ENCODE results near the gene MAP6. TPM values are rescaled to one million over a fixed set of nuclear protein-coding genes. Genes with fewer than 3 reads are reported as not detected.

Gene MAP6
- total RNA-seq, 1 donor from 2014 or later: 30.5 TPM

DNA sequence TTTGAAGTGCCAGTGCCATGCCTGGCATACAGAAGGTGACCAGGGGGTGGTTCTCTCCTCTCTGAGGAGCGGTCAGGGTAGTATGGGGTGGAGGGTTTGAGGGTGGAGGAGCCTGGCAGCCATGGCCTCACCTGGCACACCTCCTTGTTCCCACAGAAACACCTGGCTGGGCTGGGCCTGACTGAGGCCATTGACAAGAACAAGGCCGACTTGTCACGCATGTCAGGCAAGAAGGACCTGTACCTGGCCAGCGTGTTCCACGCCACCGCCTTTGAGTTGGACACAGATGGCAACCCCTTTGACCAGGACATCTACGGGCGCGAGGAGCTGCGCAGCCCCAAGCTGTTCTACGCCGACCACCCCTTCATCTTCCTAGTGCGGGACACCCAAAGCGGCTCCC lies 97.2 kb downstream of the MAP6 start:
- H3K27ac Mint-ChIP-seq: no peak overlapping the region
- H3K4me1 Mint-ChIP-seq (ENCODE audit: unreplicated experiment): peaks cover 5% of the 10 kb centered on the region
- H3K9me3 Mint-ChIP-seq: no peaks in the 10 kb centered on the region
- no peaks in the 10 kb centered on the region for H3K27me3 Mint-ChIP-seq
- TF ChIP-seq, protein P1, sequence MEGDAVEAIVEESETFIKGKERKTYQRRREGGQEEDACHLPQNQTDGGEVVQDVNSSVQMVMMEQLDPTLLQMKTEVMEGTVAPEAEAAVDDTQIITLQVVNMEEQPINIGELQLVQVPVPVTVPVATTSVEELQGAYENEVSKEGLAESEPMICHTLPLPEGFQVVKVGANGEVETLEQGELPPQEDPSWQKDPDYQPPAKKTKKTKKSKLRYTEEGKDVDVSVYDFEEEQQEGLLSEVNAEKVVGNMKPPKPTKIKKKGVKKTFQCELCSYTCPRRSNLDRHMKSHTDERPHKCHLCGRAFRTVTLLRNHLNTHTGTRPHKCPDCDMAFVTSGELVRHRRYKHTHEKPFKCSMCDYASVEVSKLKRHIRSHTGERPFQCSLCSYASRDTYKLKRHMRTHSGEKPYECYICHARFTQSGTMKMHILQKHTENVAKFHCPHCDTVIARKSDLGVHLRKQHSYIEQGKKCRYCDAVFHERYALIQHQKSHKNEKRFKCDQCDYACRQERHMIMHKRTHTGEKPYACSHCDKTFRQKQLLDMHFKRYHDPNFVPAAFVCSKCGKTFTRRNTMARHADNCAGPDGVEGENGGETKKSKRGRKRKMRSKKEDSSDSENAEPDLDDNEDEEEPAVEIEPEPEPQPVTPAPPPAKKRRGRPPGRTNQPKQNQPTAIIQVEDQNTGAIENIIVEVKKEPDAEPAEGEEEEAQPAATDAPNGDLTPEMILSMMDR (conservative IDR thresholded peaks at IDR 0.05): no peak
- H3K36me3 Mint-ChIP-seq: peaks cover 20% of the 10 kb centered on the region
- no peak overlapping the region for H3K4me3 Mint-ChIP-seq
- DNase-seq (ENCODE audit: extremely low spot score, unreplicated experiment): no peak

DNA sequence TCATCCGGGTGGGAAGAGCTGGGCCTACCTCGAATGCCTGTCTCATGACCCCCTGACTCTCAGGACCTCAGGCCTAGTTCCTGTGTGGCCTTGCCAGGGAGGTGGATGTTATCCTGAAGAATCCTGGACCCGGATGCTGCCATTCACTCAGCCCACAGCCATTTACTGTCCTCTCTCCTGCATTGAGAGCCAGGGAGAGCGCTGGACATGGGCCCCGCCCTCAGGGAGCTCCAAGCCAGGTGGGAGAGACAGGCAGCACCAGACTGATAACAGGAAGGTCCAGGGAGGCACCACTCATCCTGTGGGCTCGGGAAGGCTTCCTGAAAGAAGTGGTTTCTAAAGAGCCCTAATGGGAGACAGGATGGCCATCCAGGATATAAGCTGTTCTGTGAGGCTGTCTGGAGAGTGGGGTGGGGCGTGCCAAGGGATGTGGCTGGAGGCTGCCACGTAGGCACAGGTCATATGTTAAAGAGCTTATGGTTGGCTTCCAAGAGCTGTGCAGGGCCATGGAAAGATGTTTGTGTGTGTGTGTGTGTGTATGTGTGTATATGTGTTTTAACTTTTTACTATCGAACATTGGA lies 98.2 kb downstream of the MAP6 start:
- no peak overlapping the region for H3K4me3 Mint-ChIP-seq

DNA sequence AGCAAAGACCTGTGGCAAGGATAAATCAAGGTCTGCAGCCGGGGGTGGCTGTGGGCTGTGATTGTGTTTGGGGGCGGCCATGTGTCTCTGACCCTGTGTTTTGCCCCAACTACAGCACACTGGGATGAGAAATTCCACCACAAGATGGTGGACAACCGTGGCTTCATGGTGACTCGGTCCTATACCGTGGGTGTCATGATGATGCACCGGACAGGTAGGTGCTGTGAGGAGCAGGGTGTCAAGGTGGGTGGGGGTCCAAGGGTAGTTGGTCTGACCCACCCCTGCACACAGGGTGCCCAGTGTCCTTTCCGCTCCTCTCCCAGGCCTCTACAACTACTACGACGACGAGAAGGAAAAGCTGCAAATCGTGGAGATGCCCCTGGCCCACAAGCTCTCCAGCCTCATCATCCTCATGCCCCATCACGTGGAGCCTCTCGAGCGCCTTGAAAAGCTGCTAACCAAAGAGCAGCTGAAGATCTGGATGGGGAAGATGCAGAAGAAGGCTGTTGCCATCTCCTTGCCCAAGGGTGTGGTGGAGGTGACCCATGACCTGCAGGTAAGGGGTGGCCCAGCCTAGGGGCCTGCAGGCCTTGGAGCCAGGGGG lies 100.1 kb downstream of the MAP6 start:
- Mint-ChIP-seq H3K27ac (no peak overlapping the region), H3K4me1 (ENCODE audit: unreplicated experiment) (peaks cover 12% of the 10 kb centered on the region), H3K27me3 (no peaks in the 10 kb centered on the region), H3K36me3 (peaks cover 24% of the 10 kb centered on the region), H3K4me3 (no peak overlapping the region), H3K9me3 (no peaks in the 10 kb centered on the region)
- TF ChIP-seq, protein P1 (conservative IDR thresholded peaks at IDR 0.05): no peak
- no peak for DNase-seq (ENCODE audit: extremely low spot score, unreplicated experiment)

More for the DNA sequence above, 98.2 kb downstream of the MAP6 start:
- Mint-ChIP-seq H3K4me1 (ENCODE audit: unreplicated experiment) (peaks cover 5% of the 10 kb centered on the region), H3K27ac (peak overlapping the region; percentile 57), H3K9me3 (no peaks in the 10 kb centered on the region), H3K36me3 (peaks cover 23% of the 10 kb centered on the region), H3K27me3 (no peaks in the 10 kb centered on the region)
- DNase-seq (ENCODE audit: extremely low spot score, unreplicated experiment): no peak
- TF ChIP-seq, protein P1 (conservative IDR thresholded peaks at IDR 0.05): no peak

DNA sequence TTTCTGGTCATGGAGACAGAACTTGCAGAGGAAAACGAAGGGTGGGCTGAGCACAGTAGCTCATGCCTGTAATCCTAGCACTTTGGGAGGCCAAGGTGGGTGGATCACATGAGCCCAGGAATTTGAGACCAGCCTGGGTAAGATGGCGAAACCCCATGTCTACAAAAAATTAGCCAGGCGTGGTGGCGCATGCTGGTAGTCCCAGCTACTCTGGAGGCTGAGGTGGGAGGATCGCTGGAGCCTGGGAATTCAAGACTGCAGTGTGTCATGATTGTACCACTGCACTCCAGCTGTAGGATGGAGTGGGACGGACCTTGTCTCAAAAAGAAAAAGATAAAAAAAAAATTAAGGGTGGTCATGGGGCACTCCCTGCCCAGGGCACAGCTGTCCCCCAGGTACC lies 100.9 kb downstream of the MAP6 start:
- Mint-ChIP-seq H3K27ac (no peak overlapping the region), H3K4me1 (ENCODE audit: unreplicated experiment) (peaks cover 12% of the 10 kb centered on the region), H3K36me3 (peaks cover 22% of the 10 kb centered on the region), H3K27me3 (no peaks in the 10 kb centered on the region), H3K4me3 (no peak overlapping the region), H3K9me3 (no peaks in the 10 kb centered on the region)
- TF ChIP-seq, protein P1 (conservative IDR thresholded peaks at IDR 0.05): no peak
- no peak for DNase-seq (ENCODE audit: extremely low spot score, unreplicated experiment)

DNA sequence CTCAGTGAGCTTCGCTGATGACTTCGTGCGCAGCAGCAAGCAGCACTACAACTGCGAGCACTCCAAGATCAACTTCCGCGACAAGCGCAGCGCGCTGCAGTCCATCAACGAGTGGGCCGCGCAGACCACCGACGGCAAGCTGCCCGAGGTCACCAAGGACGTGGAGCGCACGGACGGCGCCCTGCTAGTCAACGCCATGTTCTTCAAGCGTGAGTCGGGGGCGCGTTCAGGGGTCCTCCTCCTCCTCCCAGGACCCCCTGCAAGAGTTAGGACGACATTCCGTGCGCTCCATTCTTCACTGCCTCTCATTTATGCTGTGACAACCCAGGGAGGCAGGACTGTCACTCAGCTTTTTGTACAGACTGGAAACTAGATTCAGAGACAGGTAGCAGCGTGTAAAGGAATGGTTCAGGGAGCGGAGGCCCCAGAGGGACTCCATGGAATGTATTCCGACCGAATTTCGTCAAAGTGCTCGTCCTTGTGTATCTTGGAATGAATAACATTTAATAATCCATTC lies 102.0 kb downstream of the MAP6 start:
- TF ChIP-seq, protein P1 (conservative IDR thresholded peaks at IDR 0.05): no peak
- no peaks in the 10 kb centered on the region for H3K27me3 Mint-ChIP-seq
- H3K9me3 Mint-ChIP-seq: no peaks in the 10 kb centered on the region
- H3K27ac Mint-ChIP-seq: no peak overlapping the region
- H3K36me3 Mint-ChIP-seq: peaks cover 15% of the 10 kb centered on the region
- no peak for DNase-seq (ENCODE audit: extremely low spot score, unreplicated experiment)
- H3K4me3 Mint-ChIP-seq: no peak overlapping the region
- peaks cover 19% of the 10 kb centered on the region for H3K4me1 Mint-ChIP-seq (ENCODE audit: unreplicated experiment)

Data from type B pancreatic cell (in vitro differentiated cells).